GM23338 (cell line): ENCODE data around the gene PPP1R3G. TPM values are rescaled to one million over a fixed set of nuclear protein-coding genes. Genes with fewer than 3 reads are reported as not detected.

Experiments used
- ATAC-seq: fragments of 200-7000 bp; cut with Tn5 transposase; 3 replicates; pipeline ENCODE4 v1.9.1; 2020
- DNase-seq: peaks from one replicate; pipeline ENCODE4 v3.0.0-alpha.2; 2015; ENCODE audit warnings: low spot score
- H2AFZ ChIP-seq: fragments of 200-600 bp; sonication (generic); 2 replicates; pipeline ENCODE4 v1.8.0; 2016; ENCODE audit warnings: antibody characterized with exemption, mild to moderate bottlenecking, moderate library complexity
- H3F3A ChIP-seq: fragments of 200-600 bp; sonication (generic); replicated peaks from 2 replicates; pipeline ENCODE4 v1.8.0; 2017; ENCODE audit warnings: antibody characterized with exemption, mixed run types, low read depth
- H3K27ac ChIP-seq: fragments of 200-600 bp; sonication (generic); 2 replicates; pipeline ENCODE4 v1.6.1; 2016; ENCODE audit warnings: low read depth
- H3K27me3 ChIP-seq: fragments of 200-600 bp; sonication (generic); 2 replicates; pipeline ENCODE4 v1.8.0; 2016; ENCODE audit warnings: mild to moderate bottlenecking, mixed run types, moderate library complexity; ENCODE audit not compliant: insufficient read depth
- H3K36me3 ChIP-seq: fragments of 200-600 bp; sonication (generic); 2 replicates; pipeline ENCODE4 v1.8.0; 2016; ENCODE audit warnings: mild to moderate bottlenecking; ENCODE audit not compliant: insufficient read depth
- H3K4me1 ChIP-seq: fragments of 200-600 bp; sonication (generic); 2 replicates; pipeline ENCODE4 v1.8.0; 2016; ENCODE audit warnings: mild to moderate bottlenecking, moderate library complexity; ENCODE audit not compliant: insufficient read depth
- H3K4me2 ChIP-seq: fragments of 200-600 bp; sonication (generic); 2 replicates; pipeline ENCODE4 v1.7.1; 2017; ENCODE audit warnings: mixed run types
- H3K4me3 ChIP-seq: fragments of 200-600 bp; sonication (generic); 2 replicates; pipeline ENCODE4 v1.6.1; 2016; ENCODE audit warnings: mixed run types
- H3K79me2 ChIP-seq: fragments of 200-600 bp; sonication (generic); replicated peaks from 2 replicates; pipeline ENCODE4 v1.8.0; 2017; ENCODE audit warnings: mild to moderate bottlenecking; ENCODE audit not compliant: insufficient read depth
- H3K9me2 ChIP-seq: fragments of 200-600 bp; sonication (generic); 2 replicates; pipeline ENCODE4 v1.8.0; 2017; ENCODE audit not compliant: insufficient read depth
- H4K20me1 ChIP-seq: fragments of 200-600 bp; sonication (generic); replicated peaks from 2 replicates; pipeline ENCODE4 v1.8.0; 2017; ENCODE audit warnings: mild to moderate bottlenecking; ENCODE audit not compliant: insufficient read depth
- H3K27ac Mint-ChIP-seq: 2 replicates; pipeline ENCODE4 v1.8.0; 2020; ENCODE audit warnings: inconsistent platforms, mild to moderate bottlenecking, moderate library complexity, mixed read lengths
- H3K27me3 Mint-ChIP-seq: 3 replicates; pipeline ENCODE4 v1.8.0; 2022; ENCODE audit warnings: low read depth, mild to moderate bottlenecking, moderate library complexity, mixed read lengths, inconsistent platforms; ENCODE audit not compliant: insufficient read depth, poor library complexity
- H3K36me3 Mint-ChIP-seq: 3 replicates; pipeline ENCODE4 v1.8.0; 2021; ENCODE audit warnings: low read depth, mild to moderate bottlenecking, inconsistent platforms, moderate library complexity, mixed read lengths
- H3K4me1 Mint-ChIP-seq: 3 replicates; pipeline ENCODE4 v1.8.0; 2020; ENCODE audit warnings: mild to moderate bottlenecking, inconsistent platforms, mixed read lengths
- H3K4me3 Mint-ChIP-seq: 3 replicates; pipeline ENCODE4 v1.8.0; 2021; ENCODE audit warnings: moderate library complexity, mild to moderate bottlenecking, inconsistent platforms, mixed read lengths
- H3K9me3 Mint-ChIP-seq: 3 replicates; pipeline ENCODE4 v1.8.0; 2020; ENCODE audit warnings: moderate library complexity, mild to moderate bottlenecking, inconsistent platforms, mixed read lengths
- CREB1 ChIP-seq: fragments of 250-450 bp; sonication (Bioruptor Pico); IDR thresholded peaks from 2 replicates; pipeline ENCODE4 v1.5.0; 2020; ENCODE audit warnings: low read depth, mild to moderate bottlenecking, moderate library complexity
- CTCF ChIP-seq, 2 experiments: fragments of 200-600 bp in 1 of 2; sonication (generic) in 1 of 2; conservative IDR thresholded peaks; 2 replicates each; pipeline versions ENCODE4 v1.5.1 to v1.6.1; 2016 to 2017; ENCODE audit warnings: antibody characterized with exemption in 2 of 2, low read depth in 2 of 2, mild to moderate bottlenecking in 2 of 2, moderate library complexity in 1 of 2
- EZH2 ChIP-seq: fragments of 200-600 bp; sonication (generic); IDR thresholded peaks from one replicate; pipeline ENCODE4 v1.8.0; 2017; ENCODE audit warnings: antibody characterized with exemption, mild to moderate bottlenecking, low read depth; ENCODE audit not compliant: unreplicated experiment
- EZH2phosphoT487 ChIP-seq: fragments of 200-600 bp; sonication (generic); IDR thresholded peaks from one replicate; pipeline ENCODE4 v1.8.1; 2018; ENCODE audit warnings: antibody characterized with exemption; ENCODE audit not compliant: unreplicated experiment
- JUNB ChIP-seq: IDR thresholded peaks from one replicate; pipeline ENCODE4 v1.6.1; 2016; ENCODE audit warnings: antibody characterized with exemption; ENCODE audit not compliant: unreplicated experiment
- NANOG ChIP-seq: IDR thresholded peaks from 2 replicates; pipeline ENCODE4 v1.6.1; 2016; ENCODE audit warnings: antibody characterized with exemption, borderline replicate concordance
- REST ChIP-seq: IDR thresholded peaks from one replicate; pipeline ENCODE4 v1.6.1; 2018; ENCODE audit warnings: antibody characterized with exemption; ENCODE audit not compliant: unreplicated experiment
- STAT1 ChIP-seq: IDR thresholded peaks from one replicate; pipeline ENCODE4 v1.6.1; 2016; ENCODE audit warnings: antibody characterized with exemption; ENCODE audit not compliant: unreplicated experiment
- ZNF114 ChIP-seq: fragments of 250-450 bp; sonication (Bioruptor Pico); IDR thresholded peaks from 2 replicates; pipeline ENCODE4 v1.5.0; 2020; ENCODE audit warnings: mild to moderate bottlenecking, moderate library complexity
- ZNF462 ChIP-seq: fragments of 250-450 bp; sonication (Bioruptor Pico); IDR thresholded peaks from 2 replicates; pipeline ENCODE4 v1.5.0; 2020; ENCODE audit warnings: mild to moderate bottlenecking, moderate library complexity
- polyA plus RNA-seq: library from polyadenylated mRNA; unstranded; fragments of >200 nt; fragmentation: Nextera tagmentation; extraction: Ambion mirVana; gene quantifications from 2 replicates; pipeline ENCODE4 v1.2.1, GENCODE V29; 2016
- total RNA-seq: library from RNA; depleted of rRNA; stranded (reverse); fragments of >200 nt; shearing (Covaris generic); gene quantifications from 2 replicates; pipeline ENCODE4 v1.2.3, GENCODE V29; 2014

PPP1R3G gene
- total and polyA plus RNA-seq, 2 experiments from 2014 or later: 0.13 to 0.24 TPM

GRCh38 chr6:5042436-5042835 lies 42.7 kb upstream of the PPP1R3G start:
- no peaks in the 10 kb centered on the region for H3K27me3 ChIP-seq
- no peak overlapping the region for H3K4me3 Mint-ChIP-seq
- no peaks in the 10 kb centered on the region for H3K9me2 ChIP-seq
- TF ChIP-seq NANOG (no peak), EZH2phosphoT487 (no peak), STAT1 (no peak), CREB1 (CRISPR knock-in tag) (no peak), ZNF114 (CRISPR knock-in tag) (no peak)
- no peak overlapping the region for H2AFZ ChIP-seq
- H3K79me2 ChIP-seq: no peaks in the 10 kb centered on the region
- H3F3A ChIP-seq: no peaks in the 10 kb centered on the region
- H3K4me3 ChIP-seq: no peak overlapping the region
- no peak overlapping the region for H3K4me2 ChIP-seq
- no peak overlapping the region for H3K27ac Mint-ChIP-seq
- no peaks in the 10 kb centered on the region for H3K4me1 ChIP-seq
- no peaks in the 10 kb centered on the region for H3K36me3 ChIP-seq
- peaks cover 12% of the 10 kb centered on the region for H3K27me3 Mint-ChIP-seq
- peaks cover 5% of the 10 kb centered on the region; the same call in 2 of the 3 replicates for H3K4me1 Mint-ChIP-seq
- no peaks in the 10 kb centered on the region; the same call in 1 of the 2 replicates for H4K20me1 ChIP-seq
- H3K36me3 Mint-ChIP-seq: no peaks in the 10 kb centered on the region
- no peak overlapping the region for H3K27ac ChIP-seq
- H3K9me3 Mint-ChIP-seq: no peaks in the 10 kb centered on the region; the same call in 2 of the 3 replicates
- DNase-seq: no peak
- ATAC-seq: no peak

GRCh38 chr6:5044866-5045265 lies 40.3 kb upstream of the PPP1R3G start:
- ATAC-seq: no peak
- no peak overlapping the region for H2AFZ ChIP-seq
- no peaks in the 10 kb centered on the region for H3K79me2 ChIP-seq
- no peaks in the 10 kb centered on the region for H3K27me3 ChIP-seq
- Mint-ChIP-seq H3K27ac (no peak overlapping the region), H3K4me1 (peaks cover 5% of the 10 kb centered on the region; the same call in 2 of the 3 replicates), H3K9me3 (peaks cover 5% of the 10 kb centered on the region; the same call in 1 of the 3 replicates), H3K4me3 (no peak overlapping the region), H3K27me3 (peaks cover 12% of the 10 kb centered on the region), H3K36me3 (no peaks in the 10 kb centered on the region)
- no peak overlapping the region for H3K4me3 ChIP-seq
- no peaks in the 10 kb centered on the region for H3K36me3 ChIP-seq
- H3K27ac ChIP-seq: no peak overlapping the region
- no peaks in the 10 kb centered on the region; the same call in 1 of the 2 replicates for H4K20me1 ChIP-seq
- H3F3A ChIP-seq: no peaks in the 10 kb centered on the region
- H3K4me1 ChIP-seq: no peaks in the 10 kb centered on the region
- no peak for DNase-seq
- no peak overlapping the region for H3K4me2 ChIP-seq
- no peaks in the 10 kb centered on the region for H3K9me2 ChIP-seq
- TF ChIP-seq REST: no peak
- no peak for TF ChIP-seq NANOG
- TF ChIP-seq JUNB: no peak
- TF ChIP-seq EZH2phosphoT487: no peak
- TF ChIP-seq EZH2: no peak
- no peak for TF ChIP-seq CTCF (conservative IDR thresholded peaks at IDR 0.05; ENCODE audit: low read depth in 2 of 2)
- no peak for TF ChIP-seq ZNF462 (CRISPR knock-in tag)
- TF ChIP-seq ZNF114 (CRISPR knock-in tag): no peak
- TF ChIP-seq CREB1 (CRISPR knock-in tag): no peak
